Peyer's patch (tissue), 4 donors: ENCODE data around the gene UBE2H.

Source experiments
- CTCF ChIP-seq, 6 experiments: fragments of 450-650 bp in 4 of 6; fragments of 200-600 bp in 2 of 6; sonication (generic) in 1 of 6; IDR thresholded peaks; one replicate each; pipeline ENCODE4 v1.5.1; 2017 to 2019; ENCODE audit warnings: antibody characterized with exemption in 6 of 6, mild to moderate bottlenecking in 3 of 6, moderate library complexity in 1 of 6
- POLR2A ChIP-seq, 2 donors: fragments of 450-650 bp; IDR thresholded peaks; one replicate each; pipeline ENCODE4 v1.5.1; 2017; ENCODE audit warnings: antibody characterized with exemption in 2 of 2, mild to moderate bottlenecking in 2 of 2, moderate library complexity in 2 of 2

GRCh38 chr7:129898007-129898406 lies 54.8 kb downstream of the UBE2H start:
- no peak for TF ChIP-seq POLR2A (IDR thresholded peaks at IDR 0.05)
- no peak for TF ChIP-seq CTCF (IDR thresholded peaks at IDR 0.05)
